ENCODE data around the gene TBXAS1.

The TBXAS1 gene

DNA sequence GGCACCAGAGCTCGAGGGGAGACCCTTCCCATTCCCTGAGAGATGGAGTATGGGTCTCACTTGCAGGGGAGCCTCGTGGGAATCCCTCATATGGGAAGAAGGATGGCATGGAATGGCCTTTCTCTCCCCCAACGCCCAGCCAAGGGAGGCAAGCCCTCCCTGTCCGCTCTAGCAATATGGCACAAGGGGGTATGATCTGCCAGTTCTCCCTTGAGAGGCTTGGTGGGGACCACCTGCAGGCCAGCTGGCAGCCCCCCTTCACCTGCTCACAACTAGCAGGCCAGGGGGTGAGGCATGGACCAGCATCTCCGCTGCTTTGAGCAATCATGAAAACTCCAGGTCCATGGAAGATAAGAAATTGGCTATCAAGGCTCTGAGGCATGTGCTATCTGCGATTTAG, 162.8 kb downstream of the TBXAS1 start:
- no peak overlapping the region for H3K4me3 ChIP-seq (ENCODE audit: low read depth in 1 of 5, low read length in 5 of 5)
- peaks cover 0 to 2% (median 0%) of the 10 kb centered on the region in 5 donors for H3K27me3 ChIP-seq (ENCODE audit: control insufficient read depth in 5 of 5, insufficient read depth in 4 of 5, low read length in 5 of 5)
- no peak overlapping the region for H3K9ac ChIP-seq (ENCODE audit: low read length in 5 of 5)
- H3K27ac ChIP-seq (ENCODE audit: low read depth, low read length): no peak overlapping the region
- no peaks in the 10 kb centered on the region for H3K36me3 ChIP-seq (ENCODE audit: control insufficient read depth in 5 of 5, insufficient read depth in 5 of 5, low read length in 5 of 5)
- H3K4me1 ChIP-seq (ENCODE audit: control insufficient read depth in 5 of 5, insufficient read depth in 5 of 5, low read length in 5 of 5): no peaks in the 10 kb centered on the region
- H3K9me3 ChIP-seq (ENCODE audit: control insufficient read depth in 5 of 5, low read length in 5 of 5): no peaks in the 10 kb centered on the region

DNA sequence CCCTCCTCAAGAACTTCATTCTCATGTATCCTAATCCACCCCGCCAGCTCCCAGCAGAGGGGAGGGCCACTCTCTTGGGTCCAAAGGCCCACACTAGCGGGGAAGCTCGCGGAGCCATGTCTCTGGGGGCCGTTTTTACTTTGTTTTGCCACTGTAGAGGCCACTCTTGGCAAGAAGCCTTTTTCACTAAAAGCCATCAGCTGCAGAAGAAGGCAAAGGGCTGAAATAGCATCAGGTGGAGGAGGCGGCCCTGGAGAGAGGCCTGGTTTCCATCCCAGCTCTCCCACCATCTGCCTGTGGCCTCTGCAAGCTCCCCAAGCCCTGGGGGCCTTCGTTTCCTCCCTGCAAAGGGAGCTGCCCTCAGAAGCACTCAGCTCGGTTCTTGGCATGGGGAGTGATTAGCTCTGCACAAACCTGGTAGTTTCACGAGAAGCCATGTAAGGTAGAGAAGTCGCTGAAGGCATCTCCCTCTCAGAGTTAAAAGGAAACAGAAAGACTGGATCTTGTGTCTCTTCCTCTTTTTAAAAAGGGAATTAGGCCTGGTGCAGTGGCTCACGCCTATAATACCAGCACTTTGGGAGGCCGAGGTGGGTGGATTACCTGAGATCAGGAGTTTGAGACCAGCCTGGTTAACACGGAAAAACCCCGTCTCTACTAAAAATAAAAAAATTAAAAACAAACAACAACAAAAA, 163.4 kb downstream of the TBXAS1 start:
- Histone ChIP-seq H3K27me3 (ENCODE audit: control insufficient read depth in 5 of 5, insufficient read depth in 4 of 5, low read length in 5 of 5) (no peaks in the 10 kb centered on the region), H3K27ac (ENCODE audit: low read depth, low read length) (no peak overlapping the region), H3K4me3 (ENCODE audit: low read depth in 1 of 5, low read length in 5 of 5) (no peak overlapping the region), H3K36me3 (ENCODE audit: control insufficient read depth in 5 of 5, insufficient read depth in 5 of 5, low read length in 5 of 5) (no peaks in the 10 kb centered on the region), H3K9me3 (ENCODE audit: control insufficient read depth in 5 of 5, low read length in 5 of 5) (no peaks in the 10 kb centered on the region), H3K4me1 (ENCODE audit: control insufficient read depth in 5 of 5, insufficient read depth in 5 of 5, low read length in 5 of 5) (no peaks in the 10 kb centered on the region), H3K9ac (ENCODE audit: low read length in 5 of 5) (no peak overlapping the region)

DNA sequence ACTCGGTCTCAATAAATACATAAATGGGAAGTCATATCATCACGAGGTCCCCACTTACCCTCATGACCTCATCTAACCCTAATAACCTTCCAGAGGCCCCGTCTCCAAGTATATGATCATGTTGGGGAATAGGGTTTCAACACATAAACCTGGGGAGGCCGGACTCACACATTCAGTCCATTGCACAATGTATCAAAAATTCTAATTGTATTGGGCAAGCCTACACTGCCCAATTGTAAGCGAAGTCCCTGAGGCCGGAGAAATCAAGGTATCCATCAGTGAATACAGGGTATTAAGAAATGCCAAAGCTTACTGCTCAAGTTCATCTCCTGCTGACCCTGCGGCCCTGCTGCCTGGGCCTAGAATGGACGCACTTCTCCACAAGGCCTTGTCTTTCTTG, 164.1 kb downstream of the TBXAS1 start:
- Histone ChIP-seq H3K27ac (ENCODE audit: low read depth, low read length) (no peak overlapping the region), H3K27me3 (ENCODE audit: control insufficient read depth in 5 of 5, insufficient read depth in 4 of 5, low read length in 5 of 5) (no peaks in the 10 kb centered on the region), H3K9ac (ENCODE audit: low read length in 5 of 5) (no peak overlapping the region), H3K9me3 (ENCODE audit: control insufficient read depth in 5 of 5, low read length in 5 of 5) (no peaks in the 10 kb centered on the region), H3K4me3 (ENCODE audit: low read depth in 1 of 5, low read length in 5 of 5) (no peak overlapping the region), H3K4me1 (ENCODE audit: control insufficient read depth in 5 of 5, insufficient read depth in 5 of 5, low read length in 5 of 5) (no peaks in the 10 kb centered on the region), H3K36me3 (ENCODE audit: control insufficient read depth in 5 of 5, insufficient read depth in 5 of 5, low read length in 5 of 5) (no peaks in the 10 kb centered on the region)

DNA sequence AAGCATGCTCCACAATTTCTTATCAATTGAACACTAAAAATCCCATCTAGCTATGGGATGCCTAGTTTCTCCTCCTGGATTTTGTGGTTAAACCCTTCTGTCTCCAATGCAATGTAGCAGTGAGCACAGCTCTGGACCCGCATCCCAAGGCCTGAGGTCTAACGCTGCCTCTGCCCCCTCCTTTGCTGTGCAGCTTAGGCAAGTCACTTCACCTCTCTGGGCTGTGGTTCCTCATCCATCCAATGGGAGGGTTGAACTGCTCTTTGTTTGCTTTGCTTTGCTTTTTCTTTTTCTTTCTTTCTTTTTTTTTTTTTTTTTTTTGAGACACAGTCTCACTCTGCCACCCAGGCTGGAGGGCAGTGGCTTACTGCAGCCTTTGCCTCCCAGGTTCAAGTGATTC, 164.5 kb downstream of the TBXAS1 start:
- Histone ChIP-seq H3K27ac (ENCODE audit: low read depth, low read length) (no peak overlapping the region), H3K36me3 (ENCODE audit: control insufficient read depth in 5 of 5, insufficient read depth in 5 of 5, low read length in 5 of 5) (no peaks in the 10 kb centered on the region)

DNA sequence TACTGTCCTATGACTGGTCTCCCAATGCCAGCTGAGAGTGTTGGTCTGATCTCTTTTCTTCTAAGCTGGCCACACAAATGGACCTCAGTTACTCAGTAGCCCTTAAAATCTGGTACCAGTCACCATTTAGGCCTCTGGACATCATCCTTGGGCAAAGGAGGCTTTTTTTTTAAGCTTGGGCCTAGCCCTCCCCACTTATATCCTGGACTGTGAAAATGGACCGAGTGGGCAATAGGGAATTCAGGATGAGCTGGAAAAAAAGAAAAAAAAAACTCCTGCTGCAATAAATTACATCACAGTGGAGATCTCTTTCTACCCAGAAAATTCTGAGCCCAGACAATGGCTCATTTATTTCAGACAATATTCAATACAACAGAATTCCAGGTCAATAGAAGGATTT, 165.3 kb downstream of the TBXAS1 start:
- Histone ChIP-seq H3K4me1 (ENCODE audit: control insufficient read depth in 5 of 5, insufficient read depth in 5 of 5, low read length in 5 of 5) (no peaks in the 10 kb centered on the region), H3K4me3 (ENCODE audit: low read depth in 1 of 5, low read length in 5 of 5) (no peak overlapping the region), H3K9ac (ENCODE audit: low read length in 5 of 5) (no peak overlapping the region), H3K27me3 (ENCODE audit: control insufficient read depth in 5 of 5, insufficient read depth in 4 of 5, low read length in 5 of 5) (no peaks in the 10 kb centered on the region), H3K27ac (ENCODE audit: low read depth, low read length) (no peak overlapping the region), H3K36me3 (ENCODE audit: control insufficient read depth in 5 of 5, insufficient read depth in 5 of 5, low read length in 5 of 5) (no peaks in the 10 kb centered on the region), H3K9me3 (ENCODE audit: control insufficient read depth in 5 of 5, low read length in 5 of 5) (no peaks in the 10 kb centered on the region)

More for the DNA sequence above, 164.5 kb downstream of the TBXAS1 start:
- H3K4me3 ChIP-seq (ENCODE audit: low read depth in 1 of 5, low read length in 5 of 5): no peak overlapping the region
- H3K4me1 ChIP-seq (ENCODE audit: control insufficient read depth in 5 of 5, insufficient read depth in 5 of 5, low read length in 5 of 5): no peaks in the 10 kb centered on the region
- H3K9ac ChIP-seq (ENCODE audit: low read length in 5 of 5): no peak overlapping the region
- H3K27me3 ChIP-seq (ENCODE audit: control insufficient read depth in 5 of 5, insufficient read depth in 4 of 5, low read length in 5 of 5): no peaks in the 10 kb centered on the region
- H3K9me3 ChIP-seq (ENCODE audit: control insufficient read depth in 5 of 5, low read length in 5 of 5): no peaks in the 10 kb centered on the region

DNA sequence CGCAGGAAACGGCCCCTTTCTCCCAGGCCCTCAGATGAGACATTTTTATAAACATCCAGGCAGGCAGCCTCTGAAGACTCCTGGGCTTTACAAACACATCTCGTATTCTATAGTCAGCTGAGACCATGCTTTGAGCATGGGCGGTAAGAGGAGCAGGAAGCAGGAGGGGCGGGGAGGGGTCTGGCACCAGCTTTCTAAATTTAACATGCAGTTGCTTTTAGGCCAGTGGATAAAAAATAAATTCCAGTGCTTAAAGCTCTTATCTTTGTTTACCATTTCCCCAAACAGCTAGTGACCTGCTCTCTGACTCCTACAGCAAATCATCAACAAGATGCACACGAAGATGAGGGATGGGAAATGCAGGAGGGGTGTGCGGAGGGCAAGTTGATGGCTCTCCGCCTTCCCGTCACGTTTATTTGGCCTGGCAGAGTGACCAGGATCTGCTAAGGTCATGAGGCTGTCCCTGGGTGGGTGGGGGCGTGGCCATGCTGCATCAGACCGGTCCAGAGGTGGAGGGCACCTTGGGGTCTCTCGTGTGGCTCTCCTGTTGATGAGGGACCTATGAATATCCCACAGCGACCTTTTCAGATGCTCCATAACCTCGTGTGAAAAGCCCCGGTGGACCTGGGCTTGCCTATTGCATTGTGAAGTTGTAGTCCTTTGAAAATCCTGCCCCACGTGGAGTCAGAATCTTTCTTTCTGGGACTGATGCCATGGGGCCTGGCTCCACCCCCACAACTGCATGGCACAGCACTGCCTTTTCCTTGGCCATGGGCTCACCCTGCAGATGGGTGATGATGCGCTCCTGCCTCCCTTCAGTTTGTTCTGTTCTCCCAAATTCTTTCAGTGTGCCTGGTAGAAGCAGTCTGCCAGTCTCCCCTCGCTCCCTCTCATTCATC, 166.2 kb downstream of the TBXAS1 start:
- Histone ChIP-seq H3K9ac (ENCODE audit: low read length in 5 of 5) (no peak overlapping the region), H3K4me3 (ENCODE audit: low read depth in 1 of 5, low read length in 5 of 5) (no peak overlapping the region), H3K27ac (ENCODE audit: low read depth, low read length) (no peak overlapping the region), H3K9me3 (ENCODE audit: control insufficient read depth in 5 of 5, low read length in 5 of 5) (no peaks in the 10 kb centered on the region), H3K27me3 (ENCODE audit: control insufficient read depth in 5 of 5, insufficient read depth in 4 of 5, low read length in 5 of 5) (no peaks in the 10 kb centered on the region), H3K36me3 (ENCODE audit: control insufficient read depth in 5 of 5, insufficient read depth in 5 of 5, low read length in 5 of 5) (no peaks in the 10 kb centered on the region), H3K4me1 (ENCODE audit: control insufficient read depth in 5 of 5, insufficient read depth in 5 of 5, low read length in 5 of 5) (no peaks in the 10 kb centered on the region)

DNA sequence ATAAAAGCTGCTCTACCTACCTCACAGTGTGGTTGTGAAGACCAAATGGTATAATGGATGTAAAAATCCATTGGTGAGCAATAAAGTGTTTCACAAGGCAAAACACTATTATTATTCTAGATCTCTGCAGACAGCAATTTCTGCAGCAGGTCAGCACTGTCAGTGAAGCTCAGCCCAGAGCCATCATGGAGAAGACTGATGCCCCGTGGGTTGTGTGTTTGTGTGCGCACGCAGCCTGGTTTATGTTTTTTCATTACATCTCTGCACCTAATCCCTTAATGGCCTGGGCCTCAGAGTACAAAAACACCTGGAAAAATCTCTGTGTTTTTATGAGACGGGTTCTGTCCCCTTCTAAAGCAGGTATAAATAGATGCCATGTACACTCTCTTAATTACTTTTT, 169.5 kb downstream of the TBXAS1 start:
- Histone ChIP-seq H3K4me1 (ENCODE audit: control insufficient read depth in 5 of 5, insufficient read depth in 5 of 5, low read length in 5 of 5) (no peaks in the 10 kb centered on the region), H3K9ac (ENCODE audit: low read length in 5 of 5) (no peak overlapping the region), H3K27ac (ENCODE audit: low read depth, low read length) (no peak overlapping the region), H3K9me3 (ENCODE audit: control insufficient read depth in 5 of 5, low read length in 5 of 5) (no peaks in the 10 kb centered on the region), H3K4me3 (ENCODE audit: low read depth in 1 of 5, low read length in 5 of 5) (no peak overlapping the region), H3K36me3 (ENCODE audit: control insufficient read depth in 5 of 5, insufficient read depth in 5 of 5, low read length in 5 of 5) (no peaks in the 10 kb centered on the region), H3K27me3 (ENCODE audit: control insufficient read depth in 5 of 5, insufficient read depth in 4 of 5, low read length in 5 of 5) (no peaks in the 10 kb centered on the region)

DNA sequence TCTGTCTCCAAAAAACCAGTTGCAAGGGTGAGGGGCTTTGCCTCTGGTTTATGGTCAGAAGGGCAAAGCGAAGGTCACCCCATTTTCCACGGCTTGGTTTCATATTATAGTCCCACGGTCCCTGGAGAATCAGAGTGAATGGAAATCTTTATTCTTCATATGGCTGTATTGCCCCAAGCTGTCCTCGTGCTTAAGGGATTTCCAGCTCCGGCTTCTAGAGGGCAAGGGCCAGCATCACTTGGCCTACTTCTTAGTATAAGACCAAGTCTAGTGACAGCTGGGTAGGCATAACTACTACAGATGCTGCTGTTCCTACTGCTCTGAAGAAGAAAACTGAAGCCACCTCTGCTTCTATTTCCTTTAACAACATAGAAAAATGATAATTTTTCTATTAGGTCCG, 170.5 kb downstream of the TBXAS1 start:
- Histone ChIP-seq H3K9ac (ENCODE audit: low read length in 5 of 5) (no peak overlapping the region), H3K36me3 (ENCODE audit: control insufficient read depth in 5 of 5, insufficient read depth in 5 of 5, low read length in 5 of 5) (no peaks in the 10 kb centered on the region), H3K4me1 (ENCODE audit: control insufficient read depth in 5 of 5, insufficient read depth in 5 of 5, low read length in 5 of 5) (no peaks in the 10 kb centered on the region), H3K27ac (ENCODE audit: low read depth, low read length) (no peak overlapping the region), H3K4me3 (ENCODE audit: low read depth in 1 of 5, low read length in 5 of 5) (no peak overlapping the region), H3K27me3 (ENCODE audit: control insufficient read depth in 5 of 5, insufficient read depth in 4 of 5, low read length in 5 of 5) (no peaks in the 10 kb centered on the region), H3K9me3 (ENCODE audit: control insufficient read depth in 5 of 5, low read length in 5 of 5) (no peaks in the 10 kb centered on the region)

DNA sequence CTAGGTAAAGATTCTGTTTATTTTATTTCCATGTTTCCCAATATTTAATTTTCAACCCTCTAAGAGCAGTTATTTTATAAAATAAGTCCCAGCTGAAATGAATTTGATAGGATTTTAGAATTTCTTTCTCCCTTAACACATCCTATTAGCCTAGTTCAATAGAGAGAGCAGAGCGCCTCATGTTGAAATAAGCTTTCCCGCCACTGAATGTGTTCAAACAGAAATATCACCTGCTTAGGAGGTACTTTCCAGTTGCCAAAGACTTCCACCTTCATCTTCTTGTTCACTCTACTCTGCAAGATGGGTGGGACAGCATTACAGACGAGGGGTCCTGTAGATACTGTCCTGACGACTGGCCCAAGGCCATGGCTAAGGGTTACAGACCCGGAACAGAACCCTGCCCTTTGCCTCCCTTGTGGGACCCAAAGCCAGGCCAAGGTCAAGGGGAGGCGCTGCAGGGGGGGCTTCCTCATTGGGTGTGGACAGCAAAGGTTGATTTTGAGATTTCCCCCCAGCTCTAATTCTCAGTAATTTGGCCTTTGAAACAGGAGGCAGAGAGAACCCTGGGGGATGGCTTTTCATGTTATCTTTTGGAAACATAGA, 171.7 kb downstream of the TBXAS1 start:
- Histone ChIP-seq H3K4me1 (ENCODE audit: control insufficient read depth in 5 of 5, insufficient read depth in 5 of 5, low read length in 5 of 5) (no peaks in the 10 kb centered on the region), H3K9ac (ENCODE audit: low read length in 5 of 5) (no peak overlapping the region), H3K9me3 (ENCODE audit: control insufficient read depth in 5 of 5, low read length in 5 of 5) (no peaks in the 10 kb centered on the region), H3K27ac (ENCODE audit: low read depth, low read length) (no peak overlapping the region), H3K36me3 (ENCODE audit: control insufficient read depth in 5 of 5, insufficient read depth in 5 of 5, low read length in 5 of 5) (no peaks in the 10 kb centered on the region), H3K4me3 (ENCODE audit: low read depth in 1 of 5, low read length in 5 of 5) (no peak overlapping the region), H3K27me3 (ENCODE audit: control insufficient read depth in 5 of 5, insufficient read depth in 4 of 5, low read length in 5 of 5) (no peaks in the 10 kb centered on the region)

DNA sequence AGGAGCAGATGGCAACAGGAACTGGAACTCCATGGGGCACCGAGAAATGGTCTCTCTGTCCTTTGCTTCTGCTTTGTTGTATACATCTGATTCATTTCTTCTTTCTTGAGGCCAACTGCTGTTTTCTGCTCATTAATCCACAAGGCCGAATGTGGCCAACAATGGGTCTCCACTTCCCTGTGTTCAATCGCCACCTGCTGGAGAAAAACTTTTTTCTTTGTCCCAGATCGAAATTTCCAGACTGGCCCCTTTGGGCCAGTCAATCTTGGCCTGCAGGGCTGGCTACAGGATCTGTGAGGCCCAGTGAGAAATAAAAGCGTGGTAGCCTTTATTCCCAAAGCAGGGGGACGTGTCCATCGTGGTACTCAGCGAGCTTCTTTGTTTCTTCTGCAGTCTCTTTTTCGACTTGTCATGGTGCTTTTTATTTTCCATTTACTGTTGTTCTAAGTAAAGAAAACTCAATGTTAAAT, 174.9 kb downstream of the TBXAS1 start:
- Histone ChIP-seq H3K36me3 (ENCODE audit: control insufficient read depth in 5 of 5, insufficient read depth in 5 of 5, low read length in 5 of 5) (no peaks in the 10 kb centered on the region), H3K27me3 (ENCODE audit: control insufficient read depth in 5 of 5, insufficient read depth in 4 of 5, low read length in 5 of 5) (no peaks in the 10 kb centered on the region), H3K9ac (ENCODE audit: low read length in 5 of 5) (no peak overlapping the region), H3K27ac (ENCODE audit: low read depth, low read length) (no peak overlapping the region), H3K4me3 (ENCODE audit: low read depth in 1 of 5, low read length in 5 of 5) (no peak overlapping the region), H3K4me1 (ENCODE audit: control insufficient read depth in 5 of 5, insufficient read depth in 5 of 5, low read length in 5 of 5) (no peaks in the 10 kb centered on the region), H3K9me3 (ENCODE audit: control insufficient read depth in 5 of 5, low read length in 5 of 5) (no peaks in the 10 kb centered on the region)

All from subcutaneous abdominal adipose tissue (tissue), 5 donors.